NCI-H446 (cell line): ENCODE results near the gene CREG1.
A peak's percentile ranks its signal among the peaks of the same experiment; 100 is the strongest.
"Not testable (repeated sequence)": the region's sequence is repeated elsewhere in the genome, so short reads cannot be mapped to it uniquely, and the experiment has no call there.

ENCODE experiments used
- DNase-seq, 2 experiments: peaks; one replicate each; lab custom pipeline; 2025; lab: John Stamatoyannopoulos, UW

CREG1 gene

GRCh38 chr1:167563579-167564246, 10.2 kb upstream of the CREG1 start:
- DNase-seq: no peak

GRCh38 chr1:167562702-167563101, 9.1 kb upstream of the CREG1 start:
- DNase-seq: no peak

GRCh38 chr1:167561753-167562152, 8.2 kb upstream of the CREG1 start:
- DNase-seq: no peak

- peak; percentile 75 to 87 for DNase-seq
Observed at GRCh38 chr1:167555971-167556714, 2.6 kb upstream of the CREG1 start.

GRCh38 chr1:167555072-167555471, 1.5 kb upstream of the CREG1 start:
- DNase-seq: not testable (repeated sequence)

GRCh38 chr1:167554028-167554779, 642 bp upstream of the CREG1 start:
- DNase-seq: no peak

- DNase-seq: no peak
Observed at GRCh38 chr1:167551362-167551761, 2.2 kb downstream of the CREG1 start.

- no peak for DNase-seq
Observed at GRCh38 chr1:167548059-167548932, 5.3 kb downstream of the CREG1 start.

- DNase-seq: no peak
Observed at GRCh38 chr1:167546935-167547334, 6.6 kb downstream of the CREG1 start.

GRCh38 chr1:167545349-167545748, 8.2 kb downstream of the CREG1 start:
- no peak for DNase-seq

- DNase-seq: no peak
Observed at GRCh38 chr1:167544447-167545093, 9.0 kb downstream of the CREG1 start.

GRCh38 chr1:167543199-167543990, 10.2 kb downstream of the CREG1 start:
- no peak for DNase-seq

- no peak for DNase-seq
Observed at GRCh38 chr1:167542109-167543032, 11.2 kb downstream of the CREG1 start.

- DNase-seq: no peak
Observed at GRCh38 chr1:167541610-167542009, 12.0 kb downstream of the CREG1 start.

GRCh38 chr1:167541003-167541402, 12.6 kb downstream of the CREG1 start:
- DNase-seq: no peak

- DNase-seq: no peak
Observed at GRCh38 chr1:167538657-167539056, 14.9 kb downstream of the CREG1 start.

- DNase-seq: peak; percentile 39 to 82
Observed at GRCh38 chr1:167533851-167534300, 19.7 kb downstream of the CREG1 start.

- DNase-seq: peak; percentile 8 to 66
Observed at GRCh38 chr1:167532964-167533824, 20.4 kb downstream of the CREG1 start.
